NB4 (cell line): Measurements from ENCODE around the gene ASIP.
A peak's percentile ranks its signal among the peaks of the same experiment; 100 is the strongest.

Experiments used
- DNase-seq: peaks from one replicate; pipeline ENCODE4 v3.0.0; 2010; ENCODE audit warnings: low read depth
- H3K4me3 ChIP-seq: one replicate; pipeline ENCODE4 v1.5.1; 2011; ENCODE audit warnings: mild to moderate bottlenecking, low read depth, low read length, moderate library complexity
- CTCF ChIP-seq: IDR thresholded peaks from one replicate; pipeline ENCODE4 v1.5.1; 2012; ENCODE audit warnings: low read depth, low read length
- MAX ChIP-seq: IDR thresholded peaks from 2 replicates; pipeline ENCODE4 v1.6.1; 2011; ENCODE audit warnings: low read depth, low read length
- MYC ChIP-seq: IDR thresholded peaks from 2 replicates; pipeline ENCODE4 v1.6.1; 2011; ENCODE audit warnings: low read depth, low read length
- POLR2A ChIP-seq: IDR thresholded peaks from 2 replicates; pipeline ENCODE4 v1.6.1; 2011; ENCODE audit warnings: mild to moderate bottlenecking; ENCODE audit not compliant: insufficient read length; ENCODE audit errors: extremely low read depth

The ASIP gene

DNA sequence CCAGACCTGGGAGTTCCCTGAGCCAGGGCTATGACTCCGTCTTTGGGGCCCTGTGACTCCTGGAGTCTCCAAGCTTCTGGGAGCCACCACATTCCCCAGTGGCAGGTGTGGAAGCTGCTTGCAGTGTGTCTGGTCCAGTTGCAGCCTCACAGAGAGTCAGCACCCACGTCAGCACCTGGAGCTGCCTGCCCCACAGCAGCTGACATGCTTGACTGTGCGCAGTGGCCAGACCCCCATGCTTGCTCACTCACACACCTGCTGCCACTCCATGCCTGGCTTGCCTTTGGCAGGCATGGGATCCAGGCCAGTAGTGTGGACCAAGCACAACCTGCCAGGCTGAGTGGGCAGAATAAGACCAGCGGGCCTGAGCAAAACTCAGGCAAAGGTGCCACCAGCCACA lies 31.0 kb upstream of the ASIP start:
- DNase-seq: no peak
- no peak overlapping the region for H3K4me3 ChIP-seq
- TF ChIP-seq CTCF (no peak), MYC (no peak), POLR2A (no peak)

GRCh38 chr20:34211591-34211990 lies 29.6 kb upstream of the ASIP start:
- no peak overlapping the region for H3K4me3 ChIP-seq
- no peak for DNase-seq
- TF ChIP-seq MAX (no peak), MYC (no peak), POLR2A (no peak), CTCF (no peak)

GRCh38 chr20:34213213-34213612 lies 28.0 kb upstream of the ASIP start:
- TF ChIP-seq MAX (no peak), MYC (no peak), CTCF (no peak), POLR2A (no peak)
- no peak for DNase-seq

DNA sequence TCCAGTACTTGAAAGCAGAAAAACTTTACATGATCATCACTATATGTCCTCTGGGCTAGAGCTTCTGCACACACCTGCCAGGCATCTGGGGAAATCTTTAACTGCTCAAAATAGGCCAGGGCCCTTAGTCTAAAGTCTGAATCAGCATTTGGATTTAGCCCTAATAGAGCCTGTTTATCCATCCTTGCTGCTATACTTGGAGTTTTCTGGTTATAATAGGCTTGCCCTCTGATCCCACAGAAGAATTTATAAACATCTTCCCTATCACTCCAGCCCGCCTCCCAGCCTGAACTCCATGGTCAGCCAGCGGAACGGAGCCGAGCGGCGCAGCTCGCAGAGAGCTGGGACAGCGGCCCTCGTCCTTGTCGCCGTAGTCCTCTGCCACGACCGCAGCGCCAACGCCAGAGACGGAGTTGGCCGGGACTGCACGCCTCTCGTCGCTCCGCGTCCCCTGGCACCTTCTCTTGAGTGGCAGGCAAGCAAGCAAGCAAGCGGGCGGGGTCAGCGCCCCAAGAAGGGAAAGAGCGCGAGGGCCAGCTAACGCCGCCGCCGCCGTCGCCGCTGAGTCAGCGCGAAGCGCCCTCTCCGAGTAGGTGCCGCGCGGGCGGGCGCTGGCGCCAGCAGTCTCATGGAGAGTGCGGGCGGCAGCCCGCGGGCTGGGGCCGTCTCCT lies 25.4 kb upstream of the ASIP start:
- DNase-seq: peak; percentile 82
- H3K4me3 ChIP-seq: no peak overlapping the region
- TF ChIP-seq MAX (no peak), MYC (no peak), POLR2A (no peak), CTCF (no peak)

More at GRCh38 chr20:34213213-34213612, 28.0 kb upstream of the ASIP start:
- no peak overlapping the region for H3K4me3 ChIP-seq

DNA sequence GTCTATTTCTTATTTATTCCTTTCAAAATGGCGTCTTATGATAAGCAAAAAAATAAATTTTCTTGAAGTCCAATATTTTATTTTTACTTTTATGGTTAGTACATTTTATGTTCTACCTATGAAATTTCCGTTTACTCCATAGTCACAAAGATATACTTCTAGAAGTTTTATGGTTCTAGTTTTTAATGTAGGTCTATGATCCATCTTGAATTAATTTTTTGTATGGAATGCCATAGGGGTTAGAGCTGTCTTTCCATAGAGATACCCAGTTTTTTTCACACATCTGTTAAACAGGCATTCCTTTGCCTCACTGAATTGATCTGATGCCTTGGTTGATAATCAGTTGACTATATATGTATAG lies 24.9 kb upstream of the ASIP start:
- no peak for DNase-seq

More for the DNA sequence above, 24.9 kb upstream of the ASIP start:
- H3K4me3 ChIP-seq: peak overlapping the region; percentile 12
- TF ChIP-seq CTCF (no peak), MYC (no peak), MAX (no peak), POLR2A (no peak)
